WTC11 (cell line): ENCODE measurements around the gene CAVIN1. TPM values are rescaled to one million over a fixed set of nuclear protein-coding genes. Genes with fewer than 3 reads are reported as not detected.

Experiments
- ATAC-seq: fragments of 200-7000 bp; cut with Tn5 transposase; 2 replicates; pipeline ENCODE4 v1.10.0; 2021; ENCODE audit warnings: mild to moderate bottlenecking, moderate library complexity
- CTCF ChIA-PET: fragments of 300-600 bp; sonication (Branson Sonifier 250); formaldehyde crosslinking; loops from one replicate; lab custom pipeline; 2021; ENCODE audit warnings: antibody characterized with exemption; lab: Charles Lee
- POLR2A ChIA-PET: fragments of 350-600 bp; sonication (Branson Sonifier 250); formaldehyde crosslinking; loops from one replicate; lab custom pipeline; 2021; ENCODE audit warnings: antibody characterized with exemption; lab: Charles Lee
- DNase-seq: peaks from one replicate; pipeline ENCODE4 v3.0.0; 2021; ENCODE audit warnings: low spot score
- H3K27ac Mint-ChIP-seq: 2 replicates; pipeline ENCODE4 v1.8.0; 2021; ENCODE audit warnings: mixed read lengths
- H3K27me3 Mint-ChIP-seq: 2 replicates; pipeline ENCODE4 v1.8.0; 2021; ENCODE audit warnings: low read depth, mild to moderate bottlenecking, moderate library complexity, mixed read lengths
- H3K36me3 Mint-ChIP-seq: 2 replicates; pipeline ENCODE4 v1.8.0; 2021; ENCODE audit warnings: mixed read lengths
- H3K4me1 Mint-ChIP-seq: 2 replicates; pipeline ENCODE4 v1.8.0; 2022; ENCODE audit warnings: mixed read lengths
- H3K4me3 Mint-ChIP-seq: 2 replicates; pipeline ENCODE4 v1.8.0; 2021; ENCODE audit warnings: mild to moderate bottlenecking, moderate library complexity, mixed read lengths
- H3K9me3 Mint-ChIP-seq: 2 replicates; pipeline ENCODE4 v1.8.0; 2021; ENCODE audit warnings: mixed read lengths
- CREM ChIP-seq: sonication (generic); formaldehyde crosslinking; IDR thresholded peaks from 2 replicates; pipeline ENCODE4 v1.8.1; 2022; ENCODE audit warnings: mild to moderate bottlenecking, missing genetic modification reagents, moderate library complexity
- FOXP4 ChIP-seq: sonication (generic); formaldehyde crosslinking; IDR thresholded peaks from 2 replicates; pipeline ENCODE4 v1.8.0; 2022; ENCODE audit warnings: mild to moderate bottlenecking, missing genetic modification reagents
- MAX ChIP-seq: sonication (generic); formaldehyde crosslinking; IDR thresholded peaks from 2 replicates; pipeline ENCODE4 v1.8.0; 2022; ENCODE audit warnings: mild to moderate bottlenecking, missing genetic modification reagents
- MXD4 ChIP-seq: fragments of 250-450 bp; sonication (Bioruptor Pico); IDR thresholded peaks from 2 replicates; pipeline ENCODE4 v1.8.0; 2021; ENCODE audit warnings: mild to moderate bottlenecking, moderate library complexity, borderline replicate concordance
- NR1H2 ChIP-seq: sonication (generic); formaldehyde crosslinking; IDR thresholded peaks from 2 replicates; pipeline ENCODE4 v1.9.0; 2021; ENCODE audit warnings: mild to moderate bottlenecking, moderate library complexity, missing genetic modification reagents
- PRRX2 ChIP-seq: fragments of 250-450 bp; sonication (Bioruptor Pico); IDR thresholded peaks from 2 replicates; pipeline ENCODE4 v1.8.0; 2021; ENCODE audit warnings: mild to moderate bottlenecking
- SMAD3 ChIP-seq: sonication (generic); formaldehyde crosslinking; IDR thresholded peaks from 2 replicates; pipeline ENCODE4 v1.8.0; 2022; ENCODE audit warnings: missing genetic modification reagents, mild to moderate bottlenecking, borderline replicate concordance
- SP1 ChIP-seq: sonication (generic); formaldehyde crosslinking; conservative IDR thresholded peaks from 2 replicates; pipeline ENCODE4 v1.8.1; 2022; ENCODE audit warnings: missing genetic modification reagents
- USF1 ChIP-seq: sonication (generic); formaldehyde crosslinking; IDR thresholded peaks from 2 replicates; pipeline ENCODE4 v1.8.0; 2022; ENCODE audit warnings: mild to moderate bottlenecking, missing genetic modification reagents
- USF2 ChIP-seq: sonication (generic); formaldehyde crosslinking; IDR thresholded peaks from 2 replicates; pipeline ENCODE4 v1.8.1; 2023; ENCODE audit warnings: mild to moderate bottlenecking, missing genetic modification reagents, moderate library complexity
- ZMAT4 ChIP-seq: fragments of 250-450 bp; sonication (Bioruptor Pico); IDR thresholded peaks from 2 replicates; pipeline ENCODE4 v1.9.0; 2021; ENCODE audit warnings: mild to moderate bottlenecking
- ZNF121 ChIP-seq: sonication (generic); formaldehyde crosslinking; IDR thresholded peaks from 2 replicates; pipeline ENCODE4 v1.8.0; 2023; ENCODE audit warnings: missing genetic modification reagents
- ZNF512 ChIP-seq: sonication (generic); formaldehyde crosslinking; IDR thresholded peaks from 2 replicates; pipeline ENCODE4 v1.8.1; 2022; ENCODE audit warnings: missing genetic modification reagents, borderline replicate concordance
- total RNA-seq: library from RNA; stranded (reverse); gene quantifications from 3 replicates; pipeline ENCODE4 v1.2.3, GENCODE V29; 2021

CAVIN1 gene
- total RNA-seq, 1 experiment from 2014 or later = 24.6 TPM

GRCh38 chr17:42458497-42459255 is 35.6 kb upstream of the CAVIN1 start, which contains the start of gene ATP6V0A1:
TSS of gene ATP6V0A1 (plus strand) at chr17:42458878. CDS start at chr17:42460895, 2,017 bp downstream.
- Mint-ChIP-seq H3K36me3 (peaks cover 6% of the 10 kb centered on the region), H3K4me3 (peak within 1 kb of the TSS; percentile 93), H3K27me3 (no peaks in the 10 kb centered on the region; the same call in 1 of the 2 replicates)
- CTCF ChIA-PET = interaction anchor here (0.6 to 1.0 kb wide), 2 partner anchors 19 to 366 kb away, joined by 4 read pairs; no protein-coding TSS in a partner anchor
- peak; percentile 73 for TF ChIP-seq USF2 (CRISPR knock-in tag)
- peak; percentile 83; the same call in 1 of the 2 replicates for TF ChIP-seq MAX (CRISPR knock-in tag)
- peak; percentile 81 for TF ChIP-seq SP1 (CRISPR knock-in tag)
- TF ChIP-seq USF1 = peak; percentile 64; the same call in 1 of the 2 replicates
- TF ChIP-seq FOXP4 (CRISPR knock-in tag) = 0 out of 2 replicates have a peak, but pooled peaks have one; percentile 39
- TF ChIP-seq MXD4 (CRISPR knock-in tag) = no peak
- peak; percentile 96 for TF ChIP-seq ZNF121 (CRISPR knock-in tag)
- TF ChIP-seq CREM = peak; percentile 70; the same call in 1 of the 2 replicates
- no peak for TF ChIP-seq ZMAT4
- TF ChIP-seq, all 79 proteins: peak for 7
- Mint-ChIP-seq H3K9me3 (peaks cover 4% of the 10 kb centered on the region; the same call in 1 of the 2 replicates), H3K27ac (peak within 1 kb of the TSS; percentile 97), H3K4me1 (peaks cover 34% of the 10 kb centered on the region)
- ATAC-seq = peak; percentile 96
- POLR2A ChIA-PET = interaction anchor here (0.6 to 0.7 kb wide), 2 partner anchors 36 to 269 kb away, joined by 3 to 5 read pairs; partner anchors contain the start of gene CAVIN1
- DNase-seq = peak; percentile 97

- no peaks in the 10 kb centered on the region; the same call in 1 of the 2 replicates for H3K27me3 Mint-ChIP-seq
- peak overlapping the region; percentile 47 for H3K4me3 Mint-ChIP-seq
- no peak for TF ChIP-seq ZNF512 (CRISPR knock-in tag)
- TF ChIP-seq PRRX2 = no peak
- TF ChIP-seq NR1H2 (CRISPR knock-in tag) = no peak
- TF ChIP-seq SMAD3 (CRISPR knock-in tag) = no peak
- peaks cover 3% of the 10 kb centered on the region for H3K36me3 Mint-ChIP-seq
- peaks cover 4% of the 10 kb centered on the region; the same call in 1 of the 2 replicates for H3K9me3 Mint-ChIP-seq
- ChIA-PET CTCF (interaction anchor here (1.1 to 1.6 kb wide), 2 partner anchors 60 to 70 kb away, joined by 5 to 7 read pairs; no protein-coding TSS in a partner anchor), POLR2A (no interaction called here)
- DNase-seq (no peak), ATAC-seq (no peak)
- peaks cover 34% of the 10 kb centered on the region for H3K4me1 Mint-ChIP-seq
- H3K27ac Mint-ChIP-seq = peak overlapping the region; percentile 73
Observed at GRCh38 chr17:42457107-42457792, 34.2 kb upstream of the CAVIN1 start.
